HCT116 (cell line): ENCODE measurements around the gene SLC13A3. TPM values are rescaled to one million over a fixed set of nuclear protein-coding genes. Genes with fewer than 3 reads are reported as not detected.

Source experiments
- ATAC-seq: fragments of 200-7000 bp; cut with Tn5 transposase; 2 replicates; pipeline ENCODE4 v1.9.1; 2020; ENCODE audit warnings: mild to moderate bottlenecking, moderate library complexity
- BruUV-seq: library from RNA; stranded (reverse); fragments of 400-500 nt; replicated peaks from 2 replicates; lab custom pipeline; 2021; lab: Mats Ljungman, UMichigan
- CTCF ChIA-PET: fragments of 300-600 bp; sonication (Branson Sonifier 250); formaldehyde crosslinking; loops from one replicate; lab custom pipeline; 2021; ENCODE audit warnings: antibody characterized with exemption; lab: Charles Lee
- POLR2A ChIA-PET: fragments of 300-600, 350-600 bp; sonication (Branson Sonifier 250); formaldehyde crosslinking; loops from one replicate; lab custom pipeline; 2021; ENCODE audit warnings: antibody characterized with exemption; lab: Charles Lee
- RAD21 ChIA-PET, 2 experiments: fragments of 300-600 bp; sonication (Branson Sonifier 250); formaldehyde crosslinking; loops; one replicate each; lab custom pipeline; 2023; ENCODE audit warnings: low total read pairs in 2 of 2; ENCODE audit not compliant: uncharacterized antibody in 2 of 2, unreplicated experiment in 2 of 2, low non-redundant PET in 1 of 2; lab: Charles Lee
- DNase-seq: peaks from one replicate; pipeline ENCODE4 v3.0.0-alpha.2; 2010; ENCODE audit warnings: low read depth, low spot score
- H2AFZ ChIP-seq: fragments of 200-600 bp; shearing (Covaris generic), sonication (generic); 2 replicates; pipeline ENCODE4 v1.6.1; 2017; ENCODE audit warnings: low read depth, mixed run types, mixed read lengths, antibody characterized with exemption, low read length; ENCODE audit not compliant: poor library complexity, severe bottlenecking
- H3K27ac ChIP-seq: 2 replicates; pipeline ENCODE4 v1.5.1; 2012; ENCODE audit warnings: low read depth, low read length
- H3K27me3 ChIP-seq: fragments of 200-600 bp; sonication (generic); 2 replicates; pipeline ENCODE4 v1.6.1; 2016; ENCODE audit warnings: mixed run types, low read length, mixed read lengths; ENCODE audit not compliant: insufficient read depth
- H3K36me3 ChIP-seq, 2 experiments: fragments of 200-500 bp in 1 of 2; fragments of 200-600 bp in 1 of 2; sonication (Bioruptor generic) in 1 of 2; sonication (generic) in 1 of 2; 2 replicates each; pipeline versions ENCODE4 v1.5.1 to v1.6.1; 2014 to 2016; ENCODE audit warnings: low read length in 2 of 2, inconsistent platforms in 1 of 2, mixed read lengths in 1 of 2, mixed run types in 1 of 2; ENCODE audit not compliant: insufficient read depth in 2 of 2, control insufficient read depth in 1 of 2
- H3K4me1 ChIP-seq, 2 experiments: fragments of 200-600 bp in 1 of 2; sonication (generic) in 1 of 2; 2 replicates each; pipeline versions ENCODE4 v1.5.1 to v1.6.1; 2012 to 2017; ENCODE audit warnings: low read length in 2 of 2, inconsistent platforms in 1 of 2, mild to moderate bottlenecking in 1 of 2, mixed read lengths in 1 of 2, mixed run types in 1 of 2, moderate library complexity in 1 of 2; ENCODE audit not compliant: insufficient read depth in 2 of 2, control insufficient read depth in 1 of 2
- H3K4me2 ChIP-seq: fragments of 200-600 bp; sonication (generic); 2 replicates; pipeline ENCODE4 v1.6.1; 2017; ENCODE audit warnings: mixed run types, low read length, mixed read lengths
- H3K4me3 ChIP-seq, 2 experiments: fragments of 200-600 bp in 1 of 2; sonication (generic) in 1 of 2; replicated peaks in 1 of 2; 2 replicates each; pipeline ENCODE4 v1.5.1; 2011 to 2016; ENCODE audit warnings: low read length in 2 of 2, control low read depth in 1 of 2, low read depth in 1 of 2, mild to moderate bottlenecking in 1 of 2, mixed read lengths in 1 of 2, mixed run types in 1 of 2
- H3K79me2 ChIP-seq: fragments of 200-600 bp; sonication (generic); 2 replicates; pipeline ENCODE4 v1.6.1; 2017; ENCODE audit warnings: mild to moderate bottlenecking, mixed run types, low read length, moderate library complexity, mixed read lengths; ENCODE audit not compliant: insufficient read depth
- H3K9ac ChIP-seq: fragments of 200-600 bp; sonication (generic); 2 replicates; pipeline ENCODE4 v1.6.1; 2016; ENCODE audit warnings: low read length, mixed read lengths
- H3K9me2 ChIP-seq: fragments of 200-600 bp; sonication (generic), shearing (Covaris generic); 2 replicates; pipeline ENCODE4 v1.6.1; 2017; ENCODE audit warnings: mixed run types, mild to moderate bottlenecking, moderate library complexity; ENCODE audit not compliant: insufficient read depth
- H3K9me3 ChIP-seq, 2 experiments: fragments of 200-500 bp in 1 of 2; fragments of 200-600 bp in 1 of 2; sonication (Bioruptor generic) in 1 of 2; sonication (generic) in 1 of 2; 2 replicates each; pipeline ENCODE4 v1.6.1; 2014 to 2017; ENCODE audit warnings: low read length in 2 of 2, mixed read lengths in 2 of 2, inconsistent platforms in 1 of 2, low read depth in 1 of 2, mild to moderate bottlenecking in 1 of 2, mixed run types in 1 of 2, moderate library complexity in 1 of 2; ENCODE audit not compliant: control insufficient read depth in 1 of 2, insufficient read depth in 1 of 2
- H4K20me1 ChIP-seq: fragments of 200-600 bp; sonication (generic), shearing (Covaris generic); 2 replicates; pipeline ENCODE4 v1.6.1; 2017; ENCODE audit warnings: mixed run types, mild to moderate bottlenecking, moderate library complexity; ENCODE audit not compliant: insufficient read depth
- ELF1 ChIP-seq: IDR thresholded peaks from 2 replicates; pipeline ENCODE4 v1.6.1; 2012; ENCODE audit warnings: low read depth, borderline replicate concordance
- FOSL1 ChIP-seq: IDR thresholded peaks from 2 replicates; pipeline ENCODE4 v1.6.1; 2012; ENCODE audit warnings: low read depth
- POLR2A ChIP-seq: IDR thresholded peaks from 2 replicates; pipeline ENCODE4 v1.7.0; 2011; ENCODE audit warnings: borderline replicate concordance; ENCODE audit not compliant: insufficient read depth, insufficient read length; ENCODE audit errors: extremely low read depth
- TCF7L2 ChIP-seq: IDR thresholded peaks from 2 replicates; pipeline ENCODE4 v1.7.0; 2011; ENCODE audit warnings: borderline replicate concordance, inconsistent platforms; ENCODE audit not compliant: insufficient read depth, insufficient read length; ENCODE audit errors: extremely low read depth
- ZFX ChIP-seq: fragments of 450-650 bp; IDR thresholded peaks from 2 replicates; pipeline ENCODE4 v1.6.1; 2017
- intact Hi-C: fragments of 100-400 bp; cut with micrococcal nuclease; formaldehyde crosslinking; loops from 2 replicates; pipeline ENCODE4 v1.10.0; 2022
- total RNA-seq: library from RNA; stranded (reverse); gene quantifications from one replicate; pipeline ENCODE4 v1.2.1, GENCODE V29; 2021; ENCODE audit not compliant: unreplicated experiment
- TF ChIP-seq, protein P1 (sequence below): IDR thresholded peaks from 2 replicates; pipeline ENCODE4 v1.6.1; 2012; ENCODE audit warnings: low read depth
- TF ChIP-seq, protein P2 (sequence below): IDR thresholded peaks from 2 replicates; pipeline ENCODE4 v1.6.1; 2011; ENCODE audit warnings: mild to moderate bottlenecking, low read length, moderate library complexity; ENCODE audit not compliant: insufficient replicate concordance; ENCODE audit errors: extremely low read depth

SLC13A3 gene
- total RNA-seq, 1 experiment from 2014 or later = not detected

DNA sequence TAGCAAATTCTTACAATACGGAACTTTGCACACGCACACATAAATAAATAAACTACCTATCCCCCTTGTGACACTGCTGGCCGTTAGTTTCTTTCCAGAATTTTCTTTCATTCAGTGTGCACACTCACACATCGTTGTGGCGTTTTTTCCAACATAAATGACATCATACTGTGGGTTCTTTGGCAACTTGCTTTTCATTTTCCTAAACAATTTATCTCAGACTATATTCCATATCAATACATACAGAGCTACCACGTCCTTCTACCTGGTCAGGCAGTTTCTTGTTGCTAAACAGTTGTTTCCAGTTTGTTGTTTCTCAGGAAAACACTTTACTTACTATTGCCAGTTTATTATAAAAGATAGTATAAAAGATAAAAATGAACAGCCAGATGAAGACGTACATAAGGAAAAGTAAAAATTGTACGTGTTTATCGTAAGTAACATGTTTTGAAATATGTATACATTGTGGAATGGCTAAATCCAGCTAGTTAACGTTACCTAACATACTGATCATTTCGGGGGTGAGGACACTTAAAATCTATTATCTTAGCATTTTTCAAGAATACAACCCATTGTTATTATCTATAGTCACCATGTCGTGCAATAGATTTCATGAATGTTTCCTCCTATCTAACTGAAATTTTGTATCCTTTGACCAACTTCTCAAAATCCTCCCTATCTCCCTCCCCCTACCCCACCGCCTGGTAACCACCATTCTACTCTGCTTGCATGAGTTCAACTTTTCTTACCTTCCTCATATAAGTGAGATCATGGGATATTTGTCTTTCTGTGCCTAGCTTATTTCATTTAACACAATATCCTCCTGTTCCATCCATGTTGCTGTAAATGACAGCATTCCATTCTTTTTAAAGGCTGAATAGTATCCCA is 39.2 kb upstream of the SLC13A3 start:
- H3K4me1 ChIP-seq = peaks cover 13 to 20% of the 10 kb centered on the region in 2 experiments
- peak overlapping the region; percentile 54 for H3K9ac ChIP-seq
- peak overlapping the region; percentile 48 to 57 for H3K4me3 ChIP-seq
- no peak for TF ChIP-seq ELF1
- TF ChIP-seq TCF7L2 = no peak
- TF ChIP-seq POLR2A = no peak
- TF ChIP-seq, protein P1, sequence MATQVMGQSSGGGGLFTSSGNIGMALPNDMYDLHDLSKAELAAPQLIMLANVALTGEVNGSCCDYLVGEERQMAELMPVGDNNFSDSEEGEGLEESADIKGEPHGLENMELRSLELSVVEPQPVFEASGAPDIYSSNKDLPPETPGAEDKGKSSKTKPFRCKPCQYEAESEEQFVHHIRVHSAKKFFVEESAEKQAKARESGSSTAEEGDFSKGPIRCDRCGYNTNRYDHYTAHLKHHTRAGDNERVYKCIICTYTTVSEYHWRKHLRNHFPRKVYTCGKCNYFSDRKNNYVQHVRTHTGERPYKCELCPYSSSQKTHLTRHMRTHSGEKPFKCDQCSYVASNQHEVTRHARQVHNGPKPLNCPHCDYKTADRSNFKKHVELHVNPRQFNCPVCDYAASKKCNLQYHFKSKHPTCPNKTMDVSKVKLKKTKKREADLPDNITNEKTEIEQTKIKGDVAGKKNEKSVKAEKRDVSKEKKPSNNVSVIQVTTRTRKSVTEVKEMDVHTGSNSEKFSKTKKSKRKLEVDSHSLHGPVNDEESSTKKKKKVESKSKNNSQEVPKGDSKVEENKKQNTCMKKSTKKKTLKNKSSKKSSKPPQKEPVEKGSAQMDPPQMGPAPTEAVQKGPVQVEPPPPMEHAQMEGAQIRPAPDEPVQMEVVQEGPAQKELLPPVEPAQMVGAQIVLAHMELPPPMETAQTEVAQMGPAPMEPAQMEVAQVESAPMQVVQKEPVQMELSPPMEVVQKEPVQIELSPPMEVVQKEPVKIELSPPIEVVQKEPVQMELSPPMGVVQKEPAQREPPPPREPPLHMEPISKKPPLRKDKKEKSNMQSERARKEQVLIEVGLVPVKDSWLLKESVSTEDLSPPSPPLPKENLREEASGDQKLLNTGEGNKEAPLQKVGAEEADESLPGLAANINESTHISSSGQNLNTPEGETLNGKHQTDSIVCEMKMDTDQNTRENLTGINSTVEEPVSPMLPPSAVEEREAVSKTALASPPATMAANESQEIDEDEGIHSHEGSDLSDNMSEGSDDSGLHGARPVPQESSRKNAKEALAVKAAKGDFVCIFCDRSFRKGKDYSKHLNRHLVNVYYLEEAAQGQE = no peak
- no peak for TF ChIP-seq ZFX
- TF ChIP-seq, protein P2, sequence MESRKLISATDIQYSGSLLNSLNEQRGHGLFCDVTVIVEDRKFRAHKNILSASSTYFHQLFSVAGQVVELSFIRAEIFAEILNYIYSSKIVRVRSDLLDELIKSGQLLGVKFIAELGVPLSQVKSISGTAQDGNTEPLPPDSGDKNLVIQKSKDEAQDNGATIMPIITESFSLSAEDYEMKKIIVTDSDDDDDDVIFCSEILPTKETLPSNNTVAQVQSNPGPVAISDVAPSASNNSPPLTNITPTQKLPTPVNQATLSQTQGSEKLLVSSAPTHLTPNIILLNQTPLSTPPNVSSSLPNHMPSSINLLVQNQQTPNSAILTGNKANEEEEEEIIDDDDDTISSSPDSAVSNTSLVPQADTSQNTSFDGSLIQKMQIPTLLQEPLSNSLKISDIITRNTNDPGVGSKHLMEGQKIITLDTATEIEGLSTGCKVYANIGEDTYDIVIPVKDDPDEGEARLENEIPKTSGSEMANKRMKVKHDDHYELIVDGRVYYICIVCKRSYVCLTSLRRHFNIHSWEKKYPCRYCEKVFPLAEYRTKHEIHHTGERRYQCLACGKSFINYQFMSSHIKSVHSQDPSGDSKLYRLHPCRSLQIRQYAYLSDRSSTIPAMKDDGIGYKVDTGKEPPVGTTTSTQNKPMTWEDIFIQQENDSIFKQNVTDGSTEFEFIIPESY = no peak
- TF ChIP-seq FOSL1 = no peak
- TF ChIP-seq, all 23 proteins: peak for 0
- BruUV-seq = no TSS peak
- ChIA-PET CTCF (interaction anchor here (1.2 to 1.6 kb wide), 3 partner anchors 9 to 62 kb away, joined by 3 to 6 read pairs (median 5); no protein-coding TSS in a partner anchor), RAD21 (no interaction called here), POLR2A (no interaction called here)
- ATAC-seq = no peak
- Histone ChIP-seq H3K9me3 (no peaks in the 10 kb centered on the region; a peak in 1 of 4 replicates), H2AFZ (no peak overlapping the region), H3K27ac (no peak overlapping the region), H3K27me3 (no peaks in the 10 kb centered on the region), H4K20me1 (no peaks in the 10 kb centered on the region), H3K4me2 (peak overlapping the region; percentile 77), H3K79me2 (peaks cover 34% of the 10 kb centered on the region), H3K9me2 (no peaks in the 10 kb centered on the region), H3K36me3 (peaks cover 9 to 13% of the 10 kb centered on the region in 2 experiments; a peak in 3 of 4 replicates)
- intact Hi-C loops = no loop called here
- no peak for DNase-seq
